HCT116 (cell line): ENCODE results near the gene RHBDD1. TPM values are rescaled to one million over a fixed set of nuclear protein-coding genes. Genes with fewer than 3 reads are reported as not detected.

Experiments used
- ATAC-seq: fragments of 200-7000 bp; cut with Tn5 transposase; 2 replicates; pipeline ENCODE4 v1.9.1; 2020; ENCODE audit warnings: mild to moderate bottlenecking, moderate library complexity
- BruUV-seq: library from RNA; stranded (reverse); fragments of 400-500 nt; replicated peaks from 2 replicates; lab custom pipeline; 2021; lab: Mats Ljungman, UMichigan
- CTCF ChIA-PET: fragments of 300-600 bp; sonication (Branson Sonifier 250); formaldehyde crosslinking; loops from one replicate; lab custom pipeline; 2021; ENCODE audit warnings: antibody characterized with exemption; lab: Charles Lee
- POLR2A ChIA-PET: fragments of 300-600, 350-600 bp; sonication (Branson Sonifier 250); formaldehyde crosslinking; loops from one replicate; lab custom pipeline; 2021; ENCODE audit warnings: antibody characterized with exemption; lab: Charles Lee
- RAD21 ChIA-PET, 2 experiments: fragments of 300-600 bp; sonication (Branson Sonifier 250); formaldehyde crosslinking; loops; one replicate each; lab custom pipeline; 2023; ENCODE audit warnings: low total read pairs in 2 of 2; ENCODE audit not compliant: uncharacterized antibody in 2 of 2, unreplicated experiment in 2 of 2, low non-redundant PET in 1 of 2; lab: Charles Lee
- DNase-seq: peaks from one replicate; pipeline ENCODE4 v3.0.0-alpha.2; 2010; ENCODE audit warnings: low read depth, low spot score
- H2AFZ ChIP-seq: fragments of 200-600 bp; shearing (Covaris generic), sonication (generic); 2 replicates; pipeline ENCODE4 v1.6.1; 2017; ENCODE audit warnings: low read depth, mixed run types, mixed read lengths, antibody characterized with exemption, low read length; ENCODE audit not compliant: poor library complexity, severe bottlenecking
- H3K27ac ChIP-seq: 2 replicates; pipeline ENCODE4 v1.5.1; 2012; ENCODE audit warnings: low read depth, low read length
- H3K27me3 ChIP-seq: fragments of 200-600 bp; sonication (generic); 2 replicates; pipeline ENCODE4 v1.6.1; 2016; ENCODE audit warnings: mixed run types, low read length, mixed read lengths; ENCODE audit not compliant: insufficient read depth
- H3K36me3 ChIP-seq, 2 experiments: fragments of 200-500 bp in 1 of 2; fragments of 200-600 bp in 1 of 2; sonication (Bioruptor generic) in 1 of 2; sonication (generic) in 1 of 2; 2 replicates each; pipeline versions ENCODE4 v1.5.1 to v1.6.1; 2014 to 2016; ENCODE audit warnings: low read length in 2 of 2, inconsistent platforms in 1 of 2, mixed read lengths in 1 of 2, mixed run types in 1 of 2; ENCODE audit not compliant: insufficient read depth in 2 of 2, control insufficient read depth in 1 of 2
- H3K4me1 ChIP-seq, 2 experiments: fragments of 200-600 bp in 1 of 2; sonication (generic) in 1 of 2; 2 replicates each; pipeline versions ENCODE4 v1.5.1 to v1.6.1; 2012 to 2017; ENCODE audit warnings: low read length in 2 of 2, inconsistent platforms in 1 of 2, mild to moderate bottlenecking in 1 of 2, mixed read lengths in 1 of 2, mixed run types in 1 of 2, moderate library complexity in 1 of 2; ENCODE audit not compliant: insufficient read depth in 2 of 2, control insufficient read depth in 1 of 2
- H3K4me2 ChIP-seq: fragments of 200-600 bp; sonication (generic); 2 replicates; pipeline ENCODE4 v1.6.1; 2017; ENCODE audit warnings: mixed run types, low read length, mixed read lengths
- H3K4me3 ChIP-seq, 2 experiments: fragments of 200-600 bp in 1 of 2; sonication (generic) in 1 of 2; replicated peaks in 1 of 2; 2 replicates each; pipeline ENCODE4 v1.5.1; 2011 to 2016; ENCODE audit warnings: low read length in 2 of 2, control low read depth in 1 of 2, low read depth in 1 of 2, mild to moderate bottlenecking in 1 of 2, mixed read lengths in 1 of 2, mixed run types in 1 of 2
- H3K79me2 ChIP-seq: fragments of 200-600 bp; sonication (generic); 2 replicates; pipeline ENCODE4 v1.6.1; 2017; ENCODE audit warnings: mild to moderate bottlenecking, mixed run types, low read length, moderate library complexity, mixed read lengths; ENCODE audit not compliant: insufficient read depth
- H3K9ac ChIP-seq: fragments of 200-600 bp; sonication (generic); 2 replicates; pipeline ENCODE4 v1.6.1; 2016; ENCODE audit warnings: low read length, mixed read lengths
- H3K9me2 ChIP-seq: fragments of 200-600 bp; sonication (generic), shearing (Covaris generic); 2 replicates; pipeline ENCODE4 v1.6.1; 2017; ENCODE audit warnings: mixed run types, mild to moderate bottlenecking, moderate library complexity; ENCODE audit not compliant: insufficient read depth
- H3K9me3 ChIP-seq, 2 experiments: fragments of 200-500 bp in 1 of 2; fragments of 200-600 bp in 1 of 2; sonication (Bioruptor generic) in 1 of 2; sonication (generic) in 1 of 2; 2 replicates each; pipeline ENCODE4 v1.6.1; 2014 to 2017; ENCODE audit warnings: low read length in 2 of 2, mixed read lengths in 2 of 2, inconsistent platforms in 1 of 2, low read depth in 1 of 2, mild to moderate bottlenecking in 1 of 2, mixed run types in 1 of 2, moderate library complexity in 1 of 2; ENCODE audit not compliant: control insufficient read depth in 1 of 2, insufficient read depth in 1 of 2
- H4K20me1 ChIP-seq: fragments of 200-600 bp; sonication (generic), shearing (Covaris generic); 2 replicates; pipeline ENCODE4 v1.6.1; 2017; ENCODE audit warnings: mixed run types, mild to moderate bottlenecking, moderate library complexity; ENCODE audit not compliant: insufficient read depth
- ATF3 ChIP-seq: IDR thresholded peaks from 2 replicates; pipeline ENCODE4 v1.6.1; 2012
- CBX3 ChIP-seq: IDR thresholded peaks from 2 replicates; pipeline ENCODE4 v1.6.1; 2012; ENCODE audit warnings: low read depth
- ELF1 ChIP-seq: IDR thresholded peaks from 2 replicates; pipeline ENCODE4 v1.6.1; 2012; ENCODE audit warnings: low read depth, borderline replicate concordance
- SIN3A ChIP-seq: IDR thresholded peaks from 2 replicates; pipeline ENCODE4 v1.6.1; 2012; ENCODE audit warnings: low read depth
- TCF7L2 ChIP-seq: IDR thresholded peaks from 2 replicates; pipeline ENCODE4 v1.7.0; 2011; ENCODE audit warnings: borderline replicate concordance, inconsistent platforms; ENCODE audit not compliant: insufficient read depth, insufficient read length; ENCODE audit errors: extremely low read depth
- YY1 ChIP-seq: IDR thresholded peaks from 2 replicates; pipeline ENCODE4 v1.6.1; 2011; ENCODE audit warnings: low read length, low read depth, moderate library complexity, mild to moderate bottlenecking; ENCODE audit not compliant: insufficient replicate concordance; ENCODE audit errors: extremely low read depth
- intact Hi-C: fragments of 100-400 bp; cut with micrococcal nuclease; formaldehyde crosslinking; loops from 2 replicates; pipeline ENCODE4 v1.10.0; 2022
- total RNA-seq: library from RNA; stranded (reverse); gene quantifications from one replicate; pipeline ENCODE4 v1.2.1, GENCODE V29; 2021; ENCODE audit not compliant: unreplicated experiment

The RHBDD1 gene
- total RNA-seq, 1 experiment from 2014 or later: 73.8 TPM

GRCh38 chr2:226983895-226984749, 148.3 kb downstream of the RHBDD1 start:
- POLR2A ChIA-PET: interaction anchor here (0.7 to 1.5 kb wide), 3 partner anchors 144 to 430 kb away, joined by 3 to 6 read pairs (median 5); no protein-coding TSS in a partner anchor
- no peak for TF ChIP-seq ATF3
- no peak for TF ChIP-seq ELF1
- no peak for TF ChIP-seq YY1
- no peak for TF ChIP-seq TCF7L2
- TF ChIP-seq CBX3: no peak
- TF ChIP-seq SIN3A: no peak
- TF ChIP-seq, all 23 proteins: peak for 0
- no peaks in the 10 kb centered on the region for H3K27me3 ChIP-seq
- no peaks in the 10 kb centered on the region for H3K36me3 ChIP-seq
- no peak overlapping the region for H2AFZ ChIP-seq
- intact Hi-C loops: loop anchor here (2.0 to 10.0 kb wide), 3 partner anchors 769 to 1097 kb away; no protein-coding TSS in a partner anchor
- no peaks in the 10 kb centered on the region for H3K79me2 ChIP-seq
- no peaks in the 10 kb centered on the region for H4K20me1 ChIP-seq
- DNase-seq (no peak), ATAC-seq (no peak)
- BruUV-seq: no TSS peak
- peaks cover 48 to 55% of the 10 kb centered on the region in 2 experiments for H3K4me1 ChIP-seq
- no peaks in the 10 kb centered on the region for H3K9me3 ChIP-seq
- H3K4me3 ChIP-seq: no peak overlapping the region
- H3K9ac ChIP-seq: 0 out of 2 replicates have a peak overlapping the region, but pooled peaks have one; percentile 10
- no peak overlapping the region for H3K4me2 ChIP-seq
- H3K9me2 ChIP-seq: no peaks in the 10 kb centered on the region
- RAD21 ChIA-PET: interaction anchor here in 1 of 2 experiments (0.7 kb wide), 1 partner anchor 1315 kb away, joined by 11 read pairs; no protein-coding TSS in a partner anchor
- CTCF ChIA-PET: interaction anchor here (0.6 to 1.2 kb wide), 2 partner anchors 166 to 1319 kb away, joined by 4 read pairs; no protein-coding TSS in a partner anchor
- peak overlapping the region; percentile 33 for H3K27ac ChIP-seq
